Neural cell (in vitro differentiated cells): ENCODE data around the gene MEX3B. TPM values are rescaled to one million over a fixed set of nuclear protein-coding genes. Genes with fewer than 3 reads are reported as not detected.

ENCODE experiments used
- H2AFZ ChIP-seq: fragments of 200-600, 300-800 bp; sonication (generic), shearing (Covaris generic); 2 replicates; pipeline ENCODE4 v1.6.0; 2014; ENCODE audit warnings: low read depth, mild to moderate bottlenecking, antibody characterized with exemption, low read length, moderate library complexity
- H3F3A ChIP-seq: fragments of 200-600 bp; shearing (Covaris generic); 2 replicates; pipeline ENCODE4 v1.6.1; 2016; ENCODE audit warnings: mild to moderate bottlenecking, moderate library complexity, mixed read lengths, antibody characterized with exemption, low read length; ENCODE audit not compliant: insufficient read depth, poor library complexity, severe bottlenecking
- H3K27ac ChIP-seq: fragments of 200-600, 300-800 bp; sonication (generic), shearing (Covaris generic); 2 replicates; pipeline ENCODE4 v1.5.1; 2014; ENCODE audit warnings: mild to moderate bottlenecking, low read length, moderate library complexity
- H3K27me3 ChIP-seq: fragments of 300-800, 200-600 bp; sonication (generic), shearing (Covaris generic); 2 replicates; pipeline ENCODE4 v1.6.0; 2014; ENCODE audit warnings: mild to moderate bottlenecking, low read depth, low read length, moderate library complexity; ENCODE audit not compliant: insufficient read depth
- H3K36me3 ChIP-seq: fragments of 300-800, 200-600 bp; sonication (generic), shearing (Covaris generic); 2 replicates; pipeline ENCODE4 v1.5.1; 2014; ENCODE audit warnings: mild to moderate bottlenecking, antibody characterized with exemption, low read length, moderate library complexity; ENCODE audit not compliant: insufficient read depth
- H3K4me2 ChIP-seq: fragments of 300-800, 200-600 bp; sonication (generic), shearing (Covaris generic); 2 replicates; pipeline ENCODE4 v1.6.0; 2014; ENCODE audit warnings: mild to moderate bottlenecking, low read length
- H3K4me3 ChIP-seq: fragments of 300-800, 200-600 bp; sonication (generic), shearing (Covaris generic); 2 replicates; pipeline ENCODE4 v1.5.1; 2014; ENCODE audit warnings: mild to moderate bottlenecking, low read length, moderate library complexity
- H3K79me2 ChIP-seq: fragments of 200-600 bp; shearing (Covaris generic); replicated peaks from 2 replicates; pipeline ENCODE4 v1.6.0; 2014; ENCODE audit warnings: mild to moderate bottlenecking, low read length, moderate library complexity; ENCODE audit not compliant: insufficient read depth
- H3K9ac ChIP-seq: fragments of 300-800, 200-600 bp; sonication (generic), shearing (Covaris generic); 2 replicates; pipeline ENCODE4 v1.6.1; 2016; ENCODE audit warnings: mild to moderate bottlenecking, low read length, mixed read lengths
- H3K9me2 ChIP-seq: fragments of 200-600 bp; shearing (Covaris generic); 2 replicates; pipeline ENCODE4 v1.6.1; 2016; ENCODE audit warnings: mild to moderate bottlenecking, low read length, mixed read lengths; ENCODE audit not compliant: insufficient read depth
- H3K9me3 ChIP-seq: fragments of 200-600, 300-800 bp; sonication (generic), shearing (Covaris generic); 2 replicates; pipeline ENCODE4 v1.6.1; 2016; ENCODE audit warnings: mild to moderate bottlenecking, mixed run types, low read length, moderate library complexity, mixed read lengths
- H4K20me1 ChIP-seq: fragments of 200-600 bp; shearing (Covaris generic); 2 replicates; pipeline ENCODE4 v1.6.1; 2016; ENCODE audit warnings: mild to moderate bottlenecking, mixed run types; ENCODE audit not compliant: insufficient read depth
- EP300 ChIP-seq: fragments of 450-650 bp; conservative IDR thresholded peaks from 2 replicates; pipeline ENCODE4 v1.6.1; 2014; ENCODE audit warnings: antibody characterized with exemption, mild to moderate bottlenecking, moderate library complexity; ENCODE audit not compliant: poor library complexity, severe bottlenecking
- EZH2 ChIP-seq: fragments of 200-600, 300-800 bp; shearing (Covaris generic), sonication (generic); IDR thresholded peaks from 2 replicates; pipeline ENCODE4 v1.6.1; 2014; ENCODE audit warnings: antibody characterized with exemption, low read length, borderline replicate concordance, mild to moderate bottlenecking; ENCODE audit not compliant: insufficient read depth, poor library complexity, severe bottlenecking
- MXI1 ChIP-seq: fragments of 450-650 bp; conservative IDR thresholded peaks from 2 replicates; pipeline ENCODE4 v1.6.1; 2014; ENCODE audit warnings: antibody characterized with exemption, mild to moderate bottlenecking; ENCODE audit not compliant: poor library complexity, severe bottlenecking
- POLR2AphosphoS5 ChIP-seq: IDR thresholded peaks from 2 replicates; pipeline ENCODE4 v1.6.1; 2012
- RAD21 ChIP-seq: fragments of 450-650 bp; conservative IDR thresholded peaks from 2 replicates; pipeline ENCODE4 v1.6.1; 2014; ENCODE audit warnings: antibody characterized with exemption, mild to moderate bottlenecking, moderate library complexity
- SMC3 ChIP-seq: fragments of 450-650 bp; conservative IDR thresholded peaks from 2 replicates; pipeline ENCODE4 v1.6.1; 2014; ENCODE audit warnings: antibody characterized with exemption, mild to moderate bottlenecking, moderate library complexity; ENCODE audit not compliant: poor library complexity
- TAF1 ChIP-seq: IDR thresholded peaks from 2 replicates; pipeline ENCODE4 v1.6.1; 2012; ENCODE audit warnings: low read depth
- polyA plus RNA-seq: library from polyadenylated mRNA; depleted of rRNA; stranded (reverse); fragments of >200 nt; gene quantifications from 2 replicates; pipeline ENCODE4 v1.2.3, GENCODE V29; 2014
- TF ChIP-seq, protein P1 (sequence below): fragments of 450-650 bp; IDR thresholded peaks from 2 replicates; pipeline ENCODE4 v1.5.1; 2014; ENCODE audit warnings: antibody characterized with exemption, mild to moderate bottlenecking, moderate library complexity; ENCODE audit not compliant: poor library complexity, severe bottlenecking
- TF ChIP-seq, protein P2 (sequence below): IDR thresholded peaks from 2 replicates; pipeline ENCODE4 v1.6.1; 2012; ENCODE audit warnings: borderline replicate concordance

The MEX3B gene
- polyA plus RNA-seq, 1 donor from 2014 or later: 38.8 TPM

DNA sequence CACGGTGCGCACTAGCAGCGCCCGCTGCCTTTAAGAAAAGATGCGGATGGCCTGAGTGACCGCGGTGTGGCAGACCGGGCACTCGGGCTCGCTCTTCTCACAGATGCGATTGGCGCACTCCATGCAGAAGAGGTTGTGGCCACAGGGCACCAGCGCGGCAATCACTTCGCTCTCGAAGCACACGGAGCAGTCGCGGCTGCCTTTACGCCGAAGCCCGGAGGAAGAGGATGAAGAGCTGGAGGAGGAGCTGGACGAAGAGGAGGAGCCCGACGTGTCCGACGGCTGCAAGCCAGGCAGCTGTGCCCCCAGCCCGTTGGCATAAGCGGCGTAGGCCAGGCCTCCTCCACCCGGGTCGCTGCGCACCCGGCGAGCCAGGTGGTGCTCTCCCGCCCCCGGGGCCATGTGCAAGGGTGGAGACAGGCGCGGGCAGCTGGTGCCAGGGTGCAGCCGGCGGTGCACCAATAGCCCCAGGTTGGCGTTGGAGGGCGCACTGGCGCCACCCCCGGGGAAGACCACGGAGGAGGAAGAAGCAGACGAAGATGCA is 2.6 kb downstream of the MEX3B start:
- Histone ChIP-seq H3K36me3 (peaks cover 15% of the 10 kb centered on the region), H3K4me3 (peak overlapping the region; percentile 98), H3K9me2 (no peaks in the 10 kb centered on the region), H3K4me2 (peak overlapping the region; percentile 88), H3K9ac (peak overlapping the region; percentile 100), H3K9me3 (peaks cover 3% of the 10 kb centered on the region), H3K27me3 (no peaks in the 10 kb centered on the region), H3F3A (peaks cover 9% of the 10 kb centered on the region), H3K79me2 (peaks cover 66% of the 10 kb centered on the region), H2AFZ (no peak overlapping the region), H3K27ac (peak overlapping the region; percentile 100), H4K20me1 (peaks cover 32% of the 10 kb centered on the region)
- TF ChIP-seq, protein P1, sequence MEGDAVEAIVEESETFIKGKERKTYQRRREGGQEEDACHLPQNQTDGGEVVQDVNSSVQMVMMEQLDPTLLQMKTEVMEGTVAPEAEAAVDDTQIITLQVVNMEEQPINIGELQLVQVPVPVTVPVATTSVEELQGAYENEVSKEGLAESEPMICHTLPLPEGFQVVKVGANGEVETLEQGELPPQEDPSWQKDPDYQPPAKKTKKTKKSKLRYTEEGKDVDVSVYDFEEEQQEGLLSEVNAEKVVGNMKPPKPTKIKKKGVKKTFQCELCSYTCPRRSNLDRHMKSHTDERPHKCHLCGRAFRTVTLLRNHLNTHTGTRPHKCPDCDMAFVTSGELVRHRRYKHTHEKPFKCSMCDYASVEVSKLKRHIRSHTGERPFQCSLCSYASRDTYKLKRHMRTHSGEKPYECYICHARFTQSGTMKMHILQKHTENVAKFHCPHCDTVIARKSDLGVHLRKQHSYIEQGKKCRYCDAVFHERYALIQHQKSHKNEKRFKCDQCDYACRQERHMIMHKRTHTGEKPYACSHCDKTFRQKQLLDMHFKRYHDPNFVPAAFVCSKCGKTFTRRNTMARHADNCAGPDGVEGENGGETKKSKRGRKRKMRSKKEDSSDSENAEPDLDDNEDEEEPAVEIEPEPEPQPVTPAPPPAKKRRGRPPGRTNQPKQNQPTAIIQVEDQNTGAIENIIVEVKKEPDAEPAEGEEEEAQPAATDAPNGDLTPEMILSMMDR: no peak
- TF ChIP-seq MXI1 (no peak), SMC3 (no peak), EZH2 (no peak), TAF1 (no peak), EP300 (no peak)
- TF ChIP-seq, protein P2, sequence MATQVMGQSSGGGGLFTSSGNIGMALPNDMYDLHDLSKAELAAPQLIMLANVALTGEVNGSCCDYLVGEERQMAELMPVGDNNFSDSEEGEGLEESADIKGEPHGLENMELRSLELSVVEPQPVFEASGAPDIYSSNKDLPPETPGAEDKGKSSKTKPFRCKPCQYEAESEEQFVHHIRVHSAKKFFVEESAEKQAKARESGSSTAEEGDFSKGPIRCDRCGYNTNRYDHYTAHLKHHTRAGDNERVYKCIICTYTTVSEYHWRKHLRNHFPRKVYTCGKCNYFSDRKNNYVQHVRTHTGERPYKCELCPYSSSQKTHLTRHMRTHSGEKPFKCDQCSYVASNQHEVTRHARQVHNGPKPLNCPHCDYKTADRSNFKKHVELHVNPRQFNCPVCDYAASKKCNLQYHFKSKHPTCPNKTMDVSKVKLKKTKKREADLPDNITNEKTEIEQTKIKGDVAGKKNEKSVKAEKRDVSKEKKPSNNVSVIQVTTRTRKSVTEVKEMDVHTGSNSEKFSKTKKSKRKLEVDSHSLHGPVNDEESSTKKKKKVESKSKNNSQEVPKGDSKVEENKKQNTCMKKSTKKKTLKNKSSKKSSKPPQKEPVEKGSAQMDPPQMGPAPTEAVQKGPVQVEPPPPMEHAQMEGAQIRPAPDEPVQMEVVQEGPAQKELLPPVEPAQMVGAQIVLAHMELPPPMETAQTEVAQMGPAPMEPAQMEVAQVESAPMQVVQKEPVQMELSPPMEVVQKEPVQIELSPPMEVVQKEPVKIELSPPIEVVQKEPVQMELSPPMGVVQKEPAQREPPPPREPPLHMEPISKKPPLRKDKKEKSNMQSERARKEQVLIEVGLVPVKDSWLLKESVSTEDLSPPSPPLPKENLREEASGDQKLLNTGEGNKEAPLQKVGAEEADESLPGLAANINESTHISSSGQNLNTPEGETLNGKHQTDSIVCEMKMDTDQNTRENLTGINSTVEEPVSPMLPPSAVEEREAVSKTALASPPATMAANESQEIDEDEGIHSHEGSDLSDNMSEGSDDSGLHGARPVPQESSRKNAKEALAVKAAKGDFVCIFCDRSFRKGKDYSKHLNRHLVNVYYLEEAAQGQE: no peak

DNA sequence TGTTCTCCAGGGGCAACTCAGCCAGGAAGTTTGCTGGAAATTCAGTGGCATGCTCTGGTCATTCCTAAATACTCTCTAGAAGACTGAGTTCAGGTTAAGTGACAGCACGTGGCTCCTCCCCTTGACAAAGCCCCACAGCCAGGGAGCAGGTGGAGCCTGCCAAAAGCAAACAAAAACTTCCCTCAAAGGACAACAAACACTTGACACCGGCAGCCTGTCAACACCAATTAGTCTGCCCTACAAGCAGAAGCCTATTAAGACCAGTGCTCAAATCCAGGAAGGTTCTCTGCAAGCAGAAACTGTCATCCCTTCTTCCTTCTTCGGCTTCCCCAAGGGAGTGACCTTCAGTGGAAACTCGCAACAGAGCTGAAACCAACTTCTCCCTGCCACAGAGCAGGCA is 5.0 kb downstream of the MEX3B start:
- no peak overlapping the region for H3K27ac ChIP-seq
- no peak overlapping the region for H3K9ac ChIP-seq
- peaks cover 3% of the 10 kb centered on the region for H3K9me3 ChIP-seq
- peaks cover 66% of the 10 kb centered on the region for H3K79me2 ChIP-seq
- H3K4me2 ChIP-seq: peak overlapping the region; percentile 88
- no peak overlapping the region for H2AFZ ChIP-seq
- peaks cover 9% of the 10 kb centered on the region for H3F3A ChIP-seq
- no peaks in the 10 kb centered on the region for H3K27me3 ChIP-seq
- TF ChIP-seq EP300 (no peak), RAD21 (no peak), TAF1 (no peak), POLR2AphosphoS5 (no peak), SMC3 (no peak), EZH2 (no peak), MXI1 (no peak)
- TF ChIP-seq, protein P2: no peak
- TF ChIP-seq, protein P1: no peak
- peak overlapping the region; percentile 98 for H3K4me3 ChIP-seq
- H4K20me1 ChIP-seq: peaks cover 32% of the 10 kb centered on the region
- H3K36me3 ChIP-seq: peaks cover 15% of the 10 kb centered on the region
- H3K9me2 ChIP-seq: no peaks in the 10 kb centered on the region
